HFFc6 (cell line): Measurements from ENCODE around the gene FEN1. TPM values are rescaled to one million over a fixed set of nuclear protein-coding genes. Genes with fewer than 3 reads are reported as not detected.

Source experiments
- DNase-seq: peaks from one replicate; pipeline ENCODE4 v3.0.0-alpha.2; 2018
- H3K27ac Mint-ChIP-seq: 2 replicates; pipeline ENCODE4 v1.8.0; 2020; ENCODE audit warnings: mild to moderate bottlenecking, mixed read lengths
- H3K27me3 Mint-ChIP-seq: 2 replicates; pipeline ENCODE4 v1.8.0; 2021; ENCODE audit warnings: mild to moderate bottlenecking, moderate library complexity, mixed read lengths; ENCODE audit not compliant: insufficient read depth
- H3K36me3 Mint-ChIP-seq: 2 replicates; pipeline ENCODE4 v1.8.0; 2021; ENCODE audit warnings: low read depth, mixed read lengths
- H3K4me1 Mint-ChIP-seq: 2 replicates; pipeline ENCODE4 v1.8.0; 2020; ENCODE audit warnings: low read depth, mixed read lengths
- H3K4me3 Mint-ChIP-seq: 2 replicates; pipeline ENCODE4 v1.8.0; 2020; ENCODE audit warnings: mild to moderate bottlenecking, moderate library complexity, mixed read lengths
- H3K9me3 Mint-ChIP-seq: 2 replicates; pipeline ENCODE4 v1.8.0; 2020; ENCODE audit warnings: mild to moderate bottlenecking, mixed read lengths
- total RNA-seq, 6 experiments: library from RNA; stranded (reverse); fragmentation: NEBNext Ultra II Directional; extraction: Animal tissue kit (Norgen Biotek cat#: 25700); gene quantifications; 2 replicates in 1 of 6; 3 replicates in 5 of 6; pipeline ENCODE4 v1.2.3, GENCODE V29; 2021
- TF ChIP-seq, protein P1 (sequence below): fragments of 200-600 bp; sonication (generic); IDR thresholded peaks from 2 replicates; pipeline ENCODE4 v1.5.0; 2021; ENCODE audit warnings: antibody characterized with exemption, mild to moderate bottlenecking

FEN1 gene
- total RNA-seq, 6 experiments from 2014 or later: 25.6 to 45.6 (median 37.4) TPM

DNA sequence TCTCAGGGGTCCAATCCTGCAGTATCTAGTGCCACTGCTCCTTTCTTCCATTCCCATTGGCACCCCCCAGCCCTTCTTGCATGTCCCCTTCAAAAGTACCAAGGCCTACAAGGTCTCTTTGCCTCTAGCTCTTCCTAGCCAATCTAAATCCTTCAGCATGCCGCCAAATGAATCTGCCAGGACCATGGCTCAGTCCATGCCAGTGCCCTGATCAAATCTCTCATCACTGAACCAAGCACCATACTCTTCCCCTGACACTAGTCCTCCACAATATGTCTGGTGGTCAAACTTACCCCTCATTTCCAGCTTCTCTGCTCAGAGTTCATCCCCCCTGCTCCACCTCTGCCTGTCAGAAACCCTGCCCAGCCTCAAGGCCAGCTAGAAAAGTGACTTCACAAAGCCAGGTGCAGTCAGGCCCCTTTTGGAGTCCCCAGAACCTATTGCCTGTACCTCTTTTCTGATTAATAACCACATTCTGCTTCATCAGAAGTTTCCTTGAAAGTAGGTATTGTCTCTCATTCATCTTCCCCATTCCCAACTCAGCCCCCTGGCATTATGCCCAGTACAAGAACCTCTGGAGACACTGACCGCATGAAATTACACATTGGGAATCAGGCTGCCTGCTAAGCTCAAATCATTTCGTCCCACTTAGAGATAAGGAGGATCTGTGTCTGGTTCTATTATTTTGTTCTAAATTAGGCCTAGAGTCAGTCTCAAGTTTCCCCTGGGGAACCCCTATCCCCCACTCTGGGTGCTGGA, 11.4 kb downstream of the FEN1 start:
- no peak overlapping the region for H3K27ac Mint-ChIP-seq

GRCh38 chr11:61805146-61805545, 12.4 kb downstream of the FEN1 start:
- TF ChIP-seq, protein P1, sequence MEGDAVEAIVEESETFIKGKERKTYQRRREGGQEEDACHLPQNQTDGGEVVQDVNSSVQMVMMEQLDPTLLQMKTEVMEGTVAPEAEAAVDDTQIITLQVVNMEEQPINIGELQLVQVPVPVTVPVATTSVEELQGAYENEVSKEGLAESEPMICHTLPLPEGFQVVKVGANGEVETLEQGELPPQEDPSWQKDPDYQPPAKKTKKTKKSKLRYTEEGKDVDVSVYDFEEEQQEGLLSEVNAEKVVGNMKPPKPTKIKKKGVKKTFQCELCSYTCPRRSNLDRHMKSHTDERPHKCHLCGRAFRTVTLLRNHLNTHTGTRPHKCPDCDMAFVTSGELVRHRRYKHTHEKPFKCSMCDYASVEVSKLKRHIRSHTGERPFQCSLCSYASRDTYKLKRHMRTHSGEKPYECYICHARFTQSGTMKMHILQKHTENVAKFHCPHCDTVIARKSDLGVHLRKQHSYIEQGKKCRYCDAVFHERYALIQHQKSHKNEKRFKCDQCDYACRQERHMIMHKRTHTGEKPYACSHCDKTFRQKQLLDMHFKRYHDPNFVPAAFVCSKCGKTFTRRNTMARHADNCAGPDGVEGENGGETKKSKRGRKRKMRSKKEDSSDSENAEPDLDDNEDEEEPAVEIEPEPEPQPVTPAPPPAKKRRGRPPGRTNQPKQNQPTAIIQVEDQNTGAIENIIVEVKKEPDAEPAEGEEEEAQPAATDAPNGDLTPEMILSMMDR: no peak
- H3K36me3 Mint-ChIP-seq: peaks cover 5% of the 10 kb centered on the region
- H3K9me3 Mint-ChIP-seq: no peaks in the 10 kb centered on the region
- peaks cover 6% of the 10 kb centered on the region for H3K4me1 Mint-ChIP-seq
- no peak for DNase-seq
- peaks cover 2% of the 10 kb centered on the region for H3K27me3 Mint-ChIP-seq
- H3K27ac Mint-ChIP-seq: no peak overlapping the region
- no peak overlapping the region for H3K4me3 Mint-ChIP-seq

More for the DNA sequence above, 11.4 kb downstream of the FEN1 start:
- Mint-ChIP-seq H3K9me3 (no peaks in the 10 kb centered on the region), H3K27me3 (peaks cover 2% of the 10 kb centered on the region), H3K4me1 (peaks cover 6% of the 10 kb centered on the region), H3K4me3 (no peak overlapping the region), H3K36me3 (peaks cover 5% of the 10 kb centered on the region)
- TF ChIP-seq, protein P1: no peak
- no peak for DNase-seq

GRCh38 chr11:61806785-61807184, 14.1 kb downstream of the FEN1 start:
- no peak for DNase-seq
- TF ChIP-seq, protein P1: no peak
- peaks cover 2% of the 10 kb centered on the region; the same call in 1 of the 2 replicates for H3K36me3 Mint-ChIP-seq
- no peaks in the 10 kb centered on the region for H3K9me3 Mint-ChIP-seq
- H3K4me1 Mint-ChIP-seq: no peaks in the 10 kb centered on the region
- no peak overlapping the region for H3K27ac Mint-ChIP-seq
- no peak overlapping the region for H3K4me3 Mint-ChIP-seq
- peaks cover 2% of the 10 kb centered on the region for H3K27me3 Mint-ChIP-seq

- H3K27ac Mint-ChIP-seq: no peak overlapping the region
- no peaks in the 10 kb centered on the region; the same call in 1 of the 2 replicates for H3K9me3 Mint-ChIP-seq
- peaks cover 2% of the 10 kb centered on the region; the same call in 1 of the 2 replicates for H3K27me3 Mint-ChIP-seq
- no peak for DNase-seq
- H3K4me1 Mint-ChIP-seq: peaks cover 12% of the 10 kb centered on the region
- H3K4me3 Mint-ChIP-seq: no peak overlapping the region
- H3K36me3 Mint-ChIP-seq: peaks cover 24% of the 10 kb centered on the region
- TF ChIP-seq, protein P1: no peak
These were observed 18.0 kb downstream of the FEN1 start for GRCh38 chr11:61810671-61811175.

GRCh38 chr11:61811831-61812230, 19.1 kb downstream of the FEN1 start:
- DNase-seq: no peak
- H3K36me3 Mint-ChIP-seq: peaks cover 24% of the 10 kb centered on the region
- no peak overlapping the region for H3K27ac Mint-ChIP-seq
- peaks cover 12% of the 10 kb centered on the region for H3K4me1 Mint-ChIP-seq
- H3K27me3 Mint-ChIP-seq: peaks cover 4% of the 10 kb centered on the region; the same call in 1 of the 2 replicates
- H3K4me3 Mint-ChIP-seq: no peak overlapping the region
- no peaks in the 10 kb centered on the region; the same call in 1 of the 2 replicates for H3K9me3 Mint-ChIP-seq
- TF ChIP-seq, protein P1: no peak
